ENCODE measurements around the gene SMOC1. TPM values are rescaled to one million over a fixed set of nuclear protein-coding genes. Genes with fewer than 3 reads are reported as not detected.

The SMOC1 gene
- total RNA-seq, 1 experiment from 2014 or later, result 0.68 TPM

- no peaks in the 10 kb centered on the region for H3K27me3 ChIP-seq (ENCODE audit: insufficient read depth, low read length)
- no peak overlapping the region for H3K9ac ChIP-seq (ENCODE audit: extremely low read depth, insufficient read length, low read length)
- H2BK20ac ChIP-seq (ENCODE audit: low read depth, low read length, poor library complexity, severe bottlenecking), result no peak overlapping the region
- no peaks in the 10 kb centered on the region for H3K23me2 ChIP-seq (ENCODE audit: insufficient read length, low read depth, low read length, poor library complexity, severe bottlenecking)
- no peak overlapping the region for H3T11ph ChIP-seq (ENCODE audit: low read length)
- no peak overlapping the region for H3K18ac ChIP-seq (ENCODE audit: insufficient read length, low read depth, low read length)
- H3K56ac ChIP-seq (ENCODE audit: insufficient read length, low read depth, low read length), result no peak overlapping the region
- H2AFZ ChIP-seq (ENCODE audit: low read length), result no peak overlapping the region
- TF ChIP-seq CTCF (conservative IDR thresholded peaks at IDR 0.05), result no peak
- no peak overlapping the region for H3K4ac ChIP-seq (ENCODE audit: low read depth, low read length)
- no peak overlapping the region for H2BK12ac ChIP-seq (ENCODE audit: insufficient read length, low read depth, low read length)
- no peak overlapping the region for H2AK5ac ChIP-seq (ENCODE audit: insufficient read length, low read length)
- no peaks in the 10 kb centered on the region for H3K9me3 ChIP-seq (ENCODE audit: control insufficient read depth, low read depth, low read length)
- no peaks in the 10 kb centered on the region; the same call in 1 of the 2 replicates for H3K4me1 ChIP-seq (ENCODE audit: insufficient read depth, low read length)
- H2BK5ac ChIP-seq (ENCODE audit: insufficient read length, low read length), result no peak overlapping the region
- peaks cover 0 to 5% of the 10 kb centered on the region in 2 experiments; a peak in 2 of 5 replicates for H3K9me3 Mint-ChIP-seq
- no peak overlapping the region for H4K5ac ChIP-seq (ENCODE audit: insufficient read length, low read depth, low read length)
- H3K79me1 ChIP-seq (ENCODE audit: insufficient read depth, low read depth, low read length, poor library complexity, severe bottlenecking), result no peaks in the 10 kb centered on the region
- H2BK120ac ChIP-seq (ENCODE audit: low read depth, low read length, poor library complexity, severe bottlenecking), result no peak overlapping the region
- H3K27ac ChIP-seq (ENCODE audit: insufficient read length, low read depth, low read length), result no peak overlapping the region
- H3K27ac Mint-ChIP-seq, result no peak overlapping the region; a peak in 1 of 7 replicates
- H3K36me3 Mint-ChIP-seq (ENCODE audit: insufficient read depth in 1 of 3, low read depth in 3 of 3), result peaks cover 0 to 4% (median 0%) of the 10 kb centered on the region in 3 experiments; a peak in 3 of 7 replicates
- no peak overlapping the region for H3K23ac ChIP-seq (ENCODE audit: insufficient read length, low read depth, low read length)
- H3K4me2 ChIP-seq (ENCODE audit: insufficient read depth, insufficient read length, low read length), result no peak overlapping the region
- no peak overlapping the region for H2BK15ac ChIP-seq (ENCODE audit: low read depth, low read length)
- no peaks in the 10 kb centered on the region for H3K79me2 ChIP-seq (ENCODE audit: insufficient read depth, low read length)
- no peaks in the 10 kb centered on the region for H4K20me1 ChIP-seq (ENCODE audit: control insufficient read depth, insufficient read depth, insufficient read length)
- no peak for DNase-seq
- H3K4me1 Mint-ChIP-seq, result peaks cover 28 to 33% of the 10 kb centered on the region in 2 experiments
- H3K14ac ChIP-seq (ENCODE audit: insufficient read depth, low read length), result no peak overlapping the region
- H3K4me3 Mint-ChIP-seq, result no peak overlapping the region
- H3K27me3 Mint-ChIP-seq (ENCODE audit: low read depth), result peaks cover 14% of the 10 kb centered on the region
- H4K8ac ChIP-seq (replicated peaks; ENCODE audit: insufficient read length, low read depth, low read length), result no peak overlapping the region
- H4K91ac ChIP-seq (ENCODE audit: insufficient read length, low read depth, low read length), result no peak overlapping the region
Measured at GRCh38 chr14:69991422-69991821, 112.2 kb downstream of the SMOC1 start.

Data from H9 (cell line).